Fibroblast of villous mesenchyme (primary cell): Measurements from ENCODE around the gene SBNO2. TPM values are rescaled to one million over a fixed set of nuclear protein-coding genes. Genes with fewer than 3 reads are reported as not detected.
A peak's percentile ranks its signal among the peaks of the same experiment; 100 is the strongest.

ENCODE experiments used
- DNase-seq: peaks from one replicate; pipeline ENCODE4 v3.0.0-alpha.2; 2010; ENCODE audit warnings: low read depth
- H3K4me3 ChIP-seq: 2 replicates; pipeline ENCODE4 v1.5.1; 2011; ENCODE audit warnings: low read depth, mild to moderate bottlenecking, low read length
- total RNA-seq: library from RNA; depleted of rRNA; stranded (reverse); fragments of >200 nt; gene quantifications from 2 replicates; pipeline ENCODE4 v1.2.3, GENCODE V29; 2012
- TF ChIP-seq, protein P1 (sequence below): IDR thresholded peaks from 2 replicates; pipeline ENCODE4 v1.5.1; 2012; ENCODE audit warnings: low read depth, mild to moderate bottlenecking, low read length; ENCODE audit not compliant: insufficient read depth

SBNO2 gene
- total RNA-seq, 1 donor = 69.5 TPM

GRCh38 chr19:1082165-1082927, 91.7 kb downstream of the SBNO2 start:
- TF ChIP-seq, protein P1, sequence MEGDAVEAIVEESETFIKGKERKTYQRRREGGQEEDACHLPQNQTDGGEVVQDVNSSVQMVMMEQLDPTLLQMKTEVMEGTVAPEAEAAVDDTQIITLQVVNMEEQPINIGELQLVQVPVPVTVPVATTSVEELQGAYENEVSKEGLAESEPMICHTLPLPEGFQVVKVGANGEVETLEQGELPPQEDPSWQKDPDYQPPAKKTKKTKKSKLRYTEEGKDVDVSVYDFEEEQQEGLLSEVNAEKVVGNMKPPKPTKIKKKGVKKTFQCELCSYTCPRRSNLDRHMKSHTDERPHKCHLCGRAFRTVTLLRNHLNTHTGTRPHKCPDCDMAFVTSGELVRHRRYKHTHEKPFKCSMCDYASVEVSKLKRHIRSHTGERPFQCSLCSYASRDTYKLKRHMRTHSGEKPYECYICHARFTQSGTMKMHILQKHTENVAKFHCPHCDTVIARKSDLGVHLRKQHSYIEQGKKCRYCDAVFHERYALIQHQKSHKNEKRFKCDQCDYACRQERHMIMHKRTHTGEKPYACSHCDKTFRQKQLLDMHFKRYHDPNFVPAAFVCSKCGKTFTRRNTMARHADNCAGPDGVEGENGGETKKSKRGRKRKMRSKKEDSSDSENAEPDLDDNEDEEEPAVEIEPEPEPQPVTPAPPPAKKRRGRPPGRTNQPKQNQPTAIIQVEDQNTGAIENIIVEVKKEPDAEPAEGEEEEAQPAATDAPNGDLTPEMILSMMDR = no peak
- DNase-seq = peak; percentile 90
- H3K4me3 ChIP-seq = peak overlapping the region; percentile 60

DNA sequence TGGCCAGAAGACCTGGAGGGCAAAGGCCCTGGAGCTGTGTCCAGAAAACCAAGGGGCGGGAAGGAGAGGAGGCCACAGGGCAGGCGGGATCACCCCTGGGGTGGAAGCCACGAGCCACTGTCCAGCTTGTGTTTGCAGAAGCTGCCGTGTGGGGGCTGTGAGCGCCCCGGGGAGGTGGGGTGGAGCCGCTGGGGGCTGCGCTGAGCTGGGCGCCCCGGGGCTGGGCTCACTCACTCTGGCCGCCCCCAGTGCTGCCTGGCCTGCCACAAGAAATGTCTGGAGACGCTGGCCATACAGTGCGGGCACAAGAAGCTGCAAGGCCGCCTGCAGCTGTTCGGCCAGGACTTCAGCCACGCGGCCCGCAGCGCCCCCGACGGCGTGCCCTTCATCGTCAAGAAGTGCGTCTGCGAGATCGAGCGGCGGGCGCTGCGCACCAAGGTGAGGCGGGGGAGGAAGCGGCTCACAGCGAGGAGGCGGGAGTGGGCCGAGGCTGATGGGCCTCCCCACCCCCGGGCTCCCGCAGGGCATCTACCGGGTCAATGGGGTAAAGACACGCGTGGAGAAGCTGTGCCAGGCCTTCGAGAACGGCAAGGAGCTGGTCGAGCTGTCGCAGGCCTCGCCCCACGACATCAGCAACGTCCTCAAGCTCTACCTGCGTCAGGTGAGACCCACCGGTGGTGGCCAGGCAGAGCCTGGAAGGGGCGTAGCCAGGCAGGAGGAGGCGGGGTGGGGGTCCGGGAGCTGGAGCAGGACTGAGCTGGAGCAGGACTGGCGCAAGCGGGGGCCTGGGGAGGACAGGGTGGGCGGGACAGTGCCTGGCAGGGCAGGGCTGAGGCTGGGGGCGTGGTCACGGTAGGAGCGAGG, 92.5 kb downstream of the SBNO2 start:
- TF ChIP-seq, protein P1 = no peak
- no peak for DNase-seq
- no peak overlapping the region for H3K4me3 ChIP-seq

- DNase-seq = no peak
- TF ChIP-seq, protein P1 = no peak
- no peak overlapping the region for H3K4me3 ChIP-seq
Observed at GRCh38 chr19:1080360-1081161, 93.5 kb downstream of the SBNO2 start.

GRCh38 chr19:1079566-1080111, 94.4 kb downstream of the SBNO2 start:
- TF ChIP-seq, protein P1 = no peak
- H3K4me3 ChIP-seq = no peak overlapping the region
- DNase-seq = no peak

DNA sequence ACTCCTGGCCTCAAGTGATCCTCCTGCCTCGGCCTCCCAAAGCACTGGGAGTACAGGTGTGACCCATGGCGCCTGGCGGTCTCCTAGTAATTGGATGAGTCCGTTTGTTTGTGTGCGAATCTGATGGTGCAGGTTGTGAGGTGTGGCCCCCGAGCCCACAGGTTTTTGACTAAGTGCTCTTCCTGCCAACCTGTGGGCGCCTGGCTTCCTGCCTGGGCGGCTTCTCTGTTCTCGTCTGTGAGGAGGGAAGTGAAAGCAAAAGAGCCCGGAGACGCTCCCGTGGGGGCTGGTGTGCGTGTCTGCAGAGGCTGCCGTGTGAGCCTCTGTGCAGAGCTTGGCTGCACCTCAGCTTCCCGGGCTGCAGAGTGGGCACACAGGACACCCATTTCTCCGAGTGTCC, 97.1 kb downstream of the SBNO2 start:
- no peak for DNase-seq
- no peak overlapping the region for H3K4me3 ChIP-seq
- TF ChIP-seq, protein P1 = no peak

DNA sequence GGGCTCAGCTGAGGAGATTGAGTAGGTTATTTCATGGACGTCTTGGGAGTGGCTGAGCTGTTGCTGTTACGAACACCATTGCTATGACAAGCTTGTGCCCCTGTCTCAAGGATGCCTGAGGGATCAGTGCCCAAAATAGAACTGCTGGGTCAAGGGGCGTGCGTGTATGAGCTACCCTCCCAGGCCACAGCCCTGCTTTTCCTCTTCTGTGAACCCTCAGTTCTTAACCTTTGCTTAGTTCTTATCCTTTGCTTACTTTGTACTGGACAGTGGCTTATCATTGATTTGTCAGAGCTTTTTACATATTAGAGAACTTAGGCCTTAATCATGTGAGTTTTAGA, 98.1 kb downstream of the SBNO2 start:
- TF ChIP-seq, protein P1 = no peak
- peak; percentile 13 for DNase-seq

More for the DNA sequence above, 98.1 kb downstream of the SBNO2 start:
- H3K4me3 ChIP-seq = no peak overlapping the region
